IMR-90 (cell line): ENCODE data around the gene ZBP1. TPM values are rescaled to one million over a fixed set of nuclear protein-coding genes. Genes with fewer than 3 reads are reported as not detected.

Experiments
- ATAC-seq: fragments of 200-7000 bp; cut with Tn5 transposase; 2 replicates; pipeline ENCODE4 v1.9.1; 2020; ENCODE audit warnings: low read depth, mild to moderate bottlenecking, moderate library complexity
- BruUV-seq: library from RNA; stranded (reverse); fragments of 400-500 nt; replicated peaks from 2 replicates; lab custom pipeline; 2021; lab: Mats Ljungman, UMichigan
- CTCF ChIA-PET: fragments of 300-600 bp; formaldehyde crosslinking; extraction: SDS; loops from one replicate; lab custom pipeline; 2021; ENCODE audit warnings: antibody characterized with exemption; lab: Yijun Ruan, JAX
- POLR2A ChIA-PET: fragments of 300-600 bp; sonication (Branson Sonifier 250); formaldehyde crosslinking; loops from one replicate; lab custom pipeline; 2022; ENCODE audit warnings: antibody characterized with exemption; ENCODE audit not compliant: unreplicated experiment; lab: Charles Lee
- DNase-seq: peaks from one replicate; pipeline ENCODE4 v3.0.0; 2013
- H2AFZ ChIP-seq: replicated peaks from 2 replicates; pipeline ENCODE3; 2013; ENCODE audit warnings: low read length, mild to moderate bottlenecking; ENCODE audit not compliant: poor library complexity
- H2AK5ac ChIP-seq: 2 replicates; pipeline ENCODE4 v1.6.1; 2013; ENCODE audit warnings: low read depth, low read length, inconsistent platforms
- H2AK9ac ChIP-seq: replicated peaks from 2 replicates; pipeline ENCODE3; 2013; ENCODE audit warnings: mild to moderate bottlenecking, low read depth, low read length, moderate library complexity; ENCODE audit not compliant: poor library complexity
- H2BK120ac ChIP-seq: 2 replicates; pipeline ENCODE4 v1.6.1; 2013; ENCODE audit warnings: low read depth, low read length, inconsistent platforms
- H2BK15ac ChIP-seq: 3 replicates; pipeline ENCODE4 v1.6.1; 2013; ENCODE audit warnings: low read depth, low read length, inconsistent platforms
- H2BK20ac ChIP-seq: 2 replicates; pipeline ENCODE4 v1.6.1; 2013; ENCODE audit warnings: low read depth, mild to moderate bottlenecking, inconsistent platforms, low read length, moderate library complexity
- H2BK5ac ChIP-seq: 2 replicates; pipeline ENCODE4 v1.6.1; 2013; ENCODE audit warnings: mild to moderate bottlenecking, low read depth, low read length, inconsistent platforms; ENCODE audit not compliant: poor library complexity, severe bottlenecking
- H3K14ac ChIP-seq: replicated peaks from 2 replicates; pipeline ENCODE4 v1.6.1; 2013; ENCODE audit warnings: low read depth, low read length, inconsistent platforms
- H3K18ac ChIP-seq: 2 replicates; pipeline ENCODE4 v1.6.1; 2013; ENCODE audit warnings: low read depth, low read length, control low read depth
- H3K23ac ChIP-seq: 2 replicates; pipeline ENCODE4 v1.6.1; 2013; ENCODE audit warnings: low read depth, low read length, inconsistent platforms
- H3K27ac ChIP-seq: 2 replicates; pipeline ENCODE4 v1.5.1; 2013; ENCODE audit warnings: mild to moderate bottlenecking, control low read depth, low read length; ENCODE audit not compliant: insufficient read depth
- H3K27me3 ChIP-seq: 2 replicates; pipeline ENCODE4 v1.6.1; 2013; ENCODE audit warnings: low read length; ENCODE audit not compliant: control insufficient read depth, insufficient read depth
- H3K36me3 ChIP-seq: 2 replicates; pipeline ENCODE4 v1.6.1; 2013; ENCODE audit warnings: low read length, mixed read lengths; ENCODE audit not compliant: control insufficient read depth, insufficient read depth
- H3K4ac ChIP-seq: 2 replicates; pipeline ENCODE4 v1.6.1; 2013; ENCODE audit warnings: low read depth, low read length, inconsistent platforms
- H3K4me1 ChIP-seq: 2 replicates; pipeline ENCODE4 v1.6.1; 2013; ENCODE audit warnings: low read length, mixed read lengths; ENCODE audit not compliant: control insufficient read depth, insufficient read depth
- H3K4me2 ChIP-seq: 2 replicates; pipeline ENCODE4 v1.6.1; 2013; ENCODE audit warnings: low read depth, mild to moderate bottlenecking, control low read depth, low read length, moderate library complexity
- H3K4me3 ChIP-seq: 2 replicates; pipeline ENCODE4 v1.5.1; 2013; ENCODE audit warnings: low read depth, mild to moderate bottlenecking, control low read depth, low read length, moderate library complexity; ENCODE audit not compliant: insufficient read depth
- H3K56ac ChIP-seq: 2 replicates; pipeline ENCODE4 v1.6.1; 2013; ENCODE audit warnings: low read length, inconsistent platforms; ENCODE audit not compliant: insufficient read depth; ENCODE audit errors: extremely low read depth
- H3K79me1 ChIP-seq, 2 experiments: 2 replicates each; pipeline ENCODE4 v1.6.1; 2013; ENCODE audit warnings: low read length in 2 of 2, inconsistent platforms in 1 of 2, low read depth in 1 of 2
- H3K9ac ChIP-seq: 2 replicates; pipeline ENCODE4 v1.6.1; 2013; ENCODE audit warnings: low read depth, low read length, control low read depth
- H3K9me1 ChIP-seq: 2 replicates; pipeline ENCODE4 v1.6.1; 2013; ENCODE audit warnings: low read length, inconsistent platforms; ENCODE audit not compliant: insufficient read depth
- H3K9me3 ChIP-seq: 2 replicates; pipeline ENCODE4 v1.6.1; 2013; ENCODE audit warnings: low read length; ENCODE audit not compliant: control insufficient read depth, insufficient read depth
- H4K20me1 ChIP-seq: 2 replicates; pipeline ENCODE4 v1.6.1; 2013; ENCODE audit warnings: low read length, inconsistent platforms; ENCODE audit not compliant: insufficient read depth
- H4K5ac ChIP-seq: 2 replicates; pipeline ENCODE4 v1.6.1; 2013; ENCODE audit warnings: mild to moderate bottlenecking, low read depth, low read length, control low read depth
- H4K8ac ChIP-seq, 2 experiments: 2 replicates each; pipeline ENCODE4 v1.6.1; 2013; ENCODE audit warnings: low read depth in 2 of 2, low read length in 2 of 2, control low read depth in 1 of 2, inconsistent platforms in 1 of 2
- H4K91ac ChIP-seq: 2 replicates; pipeline ENCODE4 v1.6.1; 2013; ENCODE audit warnings: low read depth, low read length, inconsistent platforms; ENCODE audit not compliant: insufficient read depth
- RFX5 ChIP-seq: IDR thresholded peaks from 2 replicates; pipeline ENCODE4 v1.8.0; 2012; ENCODE audit warnings: low read depth, mild to moderate bottlenecking, low read length, moderate library complexity
- WGBS, 2 experiments: methylation state at CpG; one replicate each; pipeline versions ENCODE4 v1.1.5 to v1.1.7; 2013; ENCODE audit warnings: missing lambda C conversion rate in 2 of 2; ENCODE audit not compliant: insufficient read length in 1 of 2; ENCODE audit errors: extremely low coverage in 2 of 2; 5-methylcytosine and 5-hydroxymethylcytosine counted together
- dilution Hi-C: fragments of 300-500 bp; cut with HindIII; formaldehyde crosslinking; loops from one replicate; pipeline ENCODE4 v1.14.3; 2018; ENCODE audit warnings: low sequenced_read_pairs; ENCODE audit not compliant: unreplicated experiment
- in situ Hi-C: fragments of 300-500 bp; cut with MboI; formaldehyde crosslinking; loops from 3 replicates; pipeline ENCODE4 v1.14.3; 2019; ENCODE audit warnings: low sequenced_read_pairs, inconsistent platforms, mixed read lengths
- intact Hi-C: fragments of 100-400 bp; cut with micrococcal nuclease; formaldehyde crosslinking; loops from 2 replicates; pipeline ENCODE4 v1.10.0; 2022
- polyA plus RNA-seq, 3 experiments: library from polyadenylated mRNA; depleted of rRNA; stranded (reverse); fragments of >200 nt; gene quantifications; 2 replicates each; pipeline ENCODE4 v1.2.3, GENCODE V29; 2012; ENCODE audit warnings: low replicate concordance in 1 of 3
- total RNA-seq: library from RNA; depleted of rRNA; stranded (reverse); fragments of >200 nt; gene quantifications from 2 replicates; pipeline ENCODE4 v1.2.3, GENCODE V29; 2012

ZBP1 gene
- total and polyA plus RNA-seq, 2 of the 4 experiments (the other 2 are of a cell fraction), result not detected

DNA sequence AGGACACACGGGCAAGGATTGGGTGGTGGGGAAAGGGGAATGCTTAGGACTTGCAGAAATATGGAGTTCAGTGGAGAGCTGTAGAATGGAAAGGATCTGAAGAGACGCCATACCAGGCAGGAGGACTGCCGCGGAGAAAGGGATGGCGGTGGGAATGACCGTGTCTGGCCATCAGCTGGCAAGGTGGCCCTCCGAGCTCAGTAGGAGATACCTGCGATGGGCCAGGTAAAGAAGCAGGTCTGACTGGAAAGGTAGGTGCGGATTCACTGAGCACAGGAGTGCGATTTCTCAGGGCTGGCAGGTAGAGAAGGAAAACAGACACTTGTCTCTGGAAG lies 33.3 kb downstream of the ZBP1 start:
- Histone ChIP-seq H3K56ac (no peak overlapping the region), H3K9me1 (no peaks in the 10 kb centered on the region; the same call in 1 of the 2 replicates), H3K4me2 (no peak overlapping the region), H3K9ac (no peak overlapping the region), H2AK9ac (no peak overlapping the region), H3K79me1 (no peaks in the 10 kb centered on the region), H2AK5ac (no peak overlapping the region), H3K18ac (no peak overlapping the region), H2BK120ac (no peak overlapping the region), H2BK5ac (no peak overlapping the region), H3K23ac (no peak overlapping the region), H2BK20ac (no peak overlapping the region), H4K91ac (no peak overlapping the region), H2AFZ (no peak overlapping the region), H2BK15ac (no peak overlapping the region), H4K5ac (no peak overlapping the region), H3K27ac (no peak overlapping the region), H3K4me1 (peaks cover 10% of the 10 kb centered on the region), H4K20me1 (no peaks in the 10 kb centered on the region), H3K27me3 (peaks cover 12% of the 10 kb centered on the region), H3K14ac (no peak overlapping the region), H4K8ac (no peak overlapping the region), H3K36me3 (no peaks in the 10 kb centered on the region), H3K9me3 (peaks cover 5% of the 10 kb centered on the region), H3K4ac (no peak overlapping the region), H3K4me3 (no peak overlapping the region)
- ChIA-PET CTCF (no interaction called here), POLR2A (no interaction called here)
- no peak for TF ChIP-seq RFX5
- ATAC-seq, result no peak
- in situ Hi-C loops (no loop called here), intact Hi-C loops (no loop called here), dilution Hi-C loops (no loop called here)
- DNase-seq, result no peak
- no TSS peak for BruUV-seq
- WGBS, 2 experiments, result 60% methylated on average over 3 of the region's 10 CpGs; no CpG with 5 or more reads in 1 of the 2 experiments
